Measurements from ENCODE around the gene ARSA.

ARSA gene

DNA sequence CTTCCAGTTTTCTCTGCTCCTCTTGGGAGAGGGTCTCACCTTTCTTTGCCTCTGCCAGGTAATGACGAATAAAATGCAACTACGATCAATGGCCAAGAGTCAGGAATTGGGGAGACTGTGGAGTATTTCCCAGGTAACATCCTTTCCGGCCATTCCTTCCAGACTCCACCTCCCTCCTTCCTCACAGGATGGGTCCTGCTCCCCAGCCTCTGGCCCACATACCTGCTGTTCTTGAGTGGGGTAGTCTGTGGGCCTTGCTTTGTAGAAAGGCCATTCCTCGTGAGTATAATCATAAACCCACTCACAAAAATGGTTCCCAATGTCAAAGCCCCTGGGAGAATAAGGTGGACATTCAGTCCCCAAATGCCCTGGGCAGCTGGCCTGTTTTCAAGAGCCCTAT lies 48.2 kb downstream of the ARSA start:
- peaks cover 24% of the 10 kb centered on the region for H3K4me1 ChIP-seq (ENCODE audit: control insufficient read depth, insufficient read depth, low read length, poor library complexity, severe bottlenecking)
- no peaks in the 10 kb centered on the region for H3K27me3 ChIP-seq (replicated peaks; ENCODE audit: control insufficient read depth, insufficient read depth, low read length, poor library complexity, severe bottlenecking)
- DNase-seq: no peak

DNA sequence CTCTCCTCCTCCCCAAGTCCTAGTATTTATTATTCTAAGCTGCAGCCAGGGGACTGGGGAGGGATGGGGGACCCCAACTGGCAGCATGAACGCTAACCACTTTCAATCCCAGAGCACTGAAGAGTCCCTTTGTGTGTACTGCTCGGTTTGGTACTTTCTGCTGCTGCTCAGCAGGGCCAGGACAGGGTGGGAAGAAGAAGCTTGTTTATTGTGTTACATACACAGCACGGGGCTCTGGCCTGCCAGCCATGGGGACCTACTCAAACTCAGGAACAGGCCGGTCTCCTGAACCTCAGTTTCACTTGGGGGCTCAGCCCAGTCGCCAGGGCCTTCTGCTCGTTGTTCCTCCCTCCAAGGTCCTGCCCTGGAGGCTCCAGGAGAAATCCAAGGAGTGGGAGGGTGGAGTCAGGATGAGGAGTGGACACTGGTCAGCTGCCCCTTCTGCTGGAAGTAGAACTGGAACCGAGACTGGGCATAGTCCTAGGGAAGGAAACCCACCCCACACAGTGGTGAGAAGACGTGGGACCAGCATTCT lies 49.1 kb downstream of the ARSA start:
- H3K4me1 ChIP-seq (ENCODE audit: control insufficient read depth, insufficient read depth, low read length, poor library complexity, severe bottlenecking): peaks cover 24% of the 10 kb centered on the region
- no peak for DNase-seq
- H3K9me3 ChIP-seq (ENCODE audit: control insufficient read depth, low read length): no peaks in the 10 kb centered on the region
- no peaks in the 10 kb centered on the region for H3K27me3 ChIP-seq (replicated peaks; ENCODE audit: control insufficient read depth, insufficient read depth, low read length, poor library complexity, severe bottlenecking)
- no peak overlapping the region for H3K27ac ChIP-seq (ENCODE audit: insufficient read depth, low read length, poor library complexity, severe bottlenecking)
- H3K4me3 ChIP-seq (ENCODE audit: insufficient read depth, low read depth, low read length, poor library complexity, severe bottlenecking): no peak overlapping the region
- H3K36me3 ChIP-seq (ENCODE audit: control insufficient read depth, insufficient read depth, low read length): peaks cover 11% of the 10 kb centered on the region

More for the DNA sequence above, 48.2 kb downstream of the ARSA start:
- no peak overlapping the region for H3K27ac ChIP-seq (ENCODE audit: insufficient read depth, low read length, poor library complexity, severe bottlenecking)
- H3K9me3 ChIP-seq (ENCODE audit: control insufficient read depth, low read length): no peaks in the 10 kb centered on the region
- H3K36me3 ChIP-seq (ENCODE audit: control insufficient read depth, insufficient read depth, low read length): peaks cover 11% of the 10 kb centered on the region
- H3K4me3 ChIP-seq (ENCODE audit: insufficient read depth, low read depth, low read length, poor library complexity, severe bottlenecking): no peak overlapping the region

DNA sequence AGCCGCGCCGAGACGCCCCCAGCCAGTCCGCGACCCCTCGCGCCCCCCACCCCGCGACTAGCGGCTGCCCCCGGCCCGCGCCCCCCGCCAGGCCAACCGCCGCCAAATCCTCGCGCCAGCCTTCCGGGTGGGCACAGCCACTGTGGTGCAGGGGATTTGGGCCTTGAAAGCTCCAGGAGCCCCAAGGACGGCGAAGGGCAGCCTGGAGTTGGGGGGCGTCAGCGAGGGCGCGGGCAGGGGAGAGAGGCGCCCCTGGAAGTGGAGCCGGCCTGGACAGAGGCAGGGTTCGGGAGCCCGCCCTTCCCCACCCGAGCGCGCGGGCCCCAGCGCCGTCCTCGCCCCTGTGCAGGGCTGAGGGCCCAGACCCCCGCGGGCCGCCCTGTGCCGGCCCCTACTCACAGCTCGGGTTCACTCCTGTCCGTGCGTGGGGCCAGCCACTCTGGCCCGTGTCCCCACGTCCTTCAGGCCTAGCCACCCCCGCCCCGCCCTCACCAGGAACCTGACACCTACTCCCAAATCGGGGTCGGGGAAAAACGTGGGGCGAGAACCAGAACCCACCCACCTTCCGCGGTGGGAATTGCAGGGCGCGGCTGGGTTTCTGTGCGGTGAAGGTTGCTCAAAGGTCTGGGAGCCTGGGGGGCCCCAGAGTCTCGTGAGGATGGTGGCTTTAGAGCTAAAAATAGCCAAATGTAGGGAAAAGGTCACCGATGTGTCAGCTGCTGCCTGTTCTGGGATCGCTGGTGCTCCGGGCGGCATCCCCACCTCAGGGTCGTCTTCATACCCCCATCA lies 49.8 kb downstream of the ARSA start, which contains the start of gene CPT1B:
Gene CPT1B (minus strand): TSS at position 441 of the 789 bp plus-strand sequence. CDS start 512 bp downstream, outside the sequence.
- peaks cover 18% of the 10 kb centered on the region for H3K4me1 ChIP-seq (ENCODE audit: control insufficient read depth, insufficient read depth, low read length, poor library complexity, severe bottlenecking)
- peaks cover 13% of the 10 kb centered on the region for H3K36me3 ChIP-seq (ENCODE audit: control insufficient read depth, insufficient read depth, low read length)
- H3K27me3 ChIP-seq (replicated peaks; ENCODE audit: control insufficient read depth, insufficient read depth, low read length, poor library complexity, severe bottlenecking): no peaks in the 10 kb centered on the region
- no peak within 1 kb of the TSS for H3K27ac ChIP-seq (ENCODE audit: insufficient read depth, low read length, poor library complexity, severe bottlenecking)
- no peak for DNase-seq
- no peak within 1 kb of the TSS for H3K4me3 ChIP-seq (ENCODE audit: insufficient read depth, low read depth, low read length, poor library complexity, severe bottlenecking)
- H3K9me3 ChIP-seq (ENCODE audit: control insufficient read depth, low read length): no peaks in the 10 kb centered on the region

DNA sequence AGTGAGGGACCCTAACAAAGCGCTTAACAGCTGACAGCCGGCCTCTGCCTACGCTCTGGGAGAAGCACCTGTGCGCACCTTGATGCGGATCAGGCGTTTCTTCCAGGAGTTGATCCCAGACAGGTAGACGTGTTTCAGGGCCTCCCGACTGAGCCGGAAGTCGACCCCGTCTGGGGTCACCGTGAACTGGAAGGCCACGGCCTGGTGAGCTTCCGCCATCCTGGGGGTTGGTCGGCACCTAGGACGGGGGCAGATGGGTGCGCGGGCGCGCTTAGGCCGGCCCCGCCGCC lies 50.3 kb downstream of the ARSA start:
- Histone ChIP-seq H3K9me3 (ENCODE audit: control insufficient read depth, low read length) (no peaks in the 10 kb centered on the region), H3K4me3 (ENCODE audit: insufficient read depth, low read depth, low read length, poor library complexity, severe bottlenecking) (no peak overlapping the region), H3K4me1 (ENCODE audit: control insufficient read depth, insufficient read depth, low read length, poor library complexity, severe bottlenecking) (peaks cover 17% of the 10 kb centered on the region), H3K27me3 (replicated peaks; ENCODE audit: control insufficient read depth, insufficient read depth, low read length, poor library complexity, severe bottlenecking) (no peaks in the 10 kb centered on the region), H3K36me3 (ENCODE audit: control insufficient read depth, insufficient read depth, low read length) (peaks cover 14% of the 10 kb centered on the region), H3K27ac (ENCODE audit: insufficient read depth, low read length, poor library complexity, severe bottlenecking) (no peak overlapping the region)
- no peak for DNase-seq

DNA sequence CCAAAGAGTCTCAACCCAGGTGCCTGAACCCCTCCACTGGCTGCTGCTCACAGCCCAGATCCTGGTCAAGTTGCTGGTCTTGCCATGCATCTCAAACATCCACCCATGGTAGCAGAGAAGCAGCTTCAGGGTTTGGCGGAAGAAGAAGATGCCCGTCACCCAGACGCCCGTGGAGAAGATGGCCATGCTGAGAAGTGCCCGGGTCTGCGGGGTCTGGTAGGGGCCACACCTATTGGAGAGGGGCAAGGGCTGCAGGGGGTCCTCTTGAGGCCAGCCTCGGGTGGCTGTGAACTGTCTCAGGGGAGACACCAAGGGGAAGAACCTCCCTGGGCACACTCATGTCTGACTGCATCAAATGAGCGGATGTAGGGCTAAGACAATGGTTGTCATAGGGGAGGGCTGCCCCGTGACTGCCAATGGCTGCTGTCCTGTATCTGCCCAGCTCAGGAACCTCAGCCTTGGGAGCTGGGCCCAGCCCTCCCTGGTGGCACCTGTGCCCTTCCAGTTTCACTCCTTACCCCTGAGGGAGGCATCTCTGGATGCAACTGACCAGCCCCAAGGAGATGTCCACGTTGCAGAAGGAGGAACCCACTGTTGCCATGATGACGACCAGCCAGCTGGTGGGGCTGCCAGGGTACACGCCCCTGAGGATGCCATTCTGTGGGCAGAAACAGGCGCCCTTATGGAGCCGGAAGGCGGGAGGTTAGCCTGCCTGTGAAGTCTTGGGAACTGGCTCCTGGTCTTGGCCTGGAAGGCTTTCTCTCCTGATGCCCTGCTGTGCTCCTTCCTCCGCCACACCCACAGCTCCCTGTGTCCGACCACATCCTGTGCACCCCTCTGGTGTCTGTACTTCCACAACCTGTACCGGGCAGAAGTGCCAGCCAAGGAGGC lies 50.9 kb downstream of the ARSA start:
- Histone ChIP-seq H3K27ac (ENCODE audit: insufficient read depth, low read length, poor library complexity, severe bottlenecking) (no peak overlapping the region), H3K4me1 (ENCODE audit: control insufficient read depth, insufficient read depth, low read length, poor library complexity, severe bottlenecking) (peaks cover 16% of the 10 kb centered on the region), H3K4me3 (ENCODE audit: insufficient read depth, low read depth, low read length, poor library complexity, severe bottlenecking) (no peak overlapping the region), H3K27me3 (replicated peaks; ENCODE audit: control insufficient read depth, insufficient read depth, low read length, poor library complexity, severe bottlenecking) (no peaks in the 10 kb centered on the region), H3K9me3 (ENCODE audit: control insufficient read depth, low read length) (no peaks in the 10 kb centered on the region), H3K36me3 (ENCODE audit: control insufficient read depth, insufficient read depth, low read length) (peaks cover 14% of the 10 kb centered on the region)
- no peak for DNase-seq

DNA sequence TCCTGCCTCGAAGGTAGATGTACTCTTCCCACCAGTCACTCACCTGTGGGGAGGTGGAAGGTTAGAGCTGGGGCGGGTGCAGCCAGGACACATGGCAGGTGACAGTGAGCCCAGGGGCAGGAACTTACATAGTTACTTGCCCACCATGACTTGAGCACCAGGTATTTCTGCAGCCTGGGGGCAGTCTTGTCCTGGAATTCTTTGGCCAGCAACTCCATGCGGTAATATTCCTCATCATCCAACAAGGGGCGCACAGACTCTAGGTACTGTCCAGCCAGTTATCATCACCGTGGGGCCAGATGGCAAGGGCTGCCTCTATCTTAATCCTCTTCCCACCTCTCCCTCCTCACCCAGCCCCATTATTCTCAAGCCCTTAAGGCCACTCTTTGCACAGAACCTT lies 51.9 kb downstream of the ARSA start:
- Histone ChIP-seq H3K9me3 (ENCODE audit: control insufficient read depth, low read length) (no peaks in the 10 kb centered on the region), H3K4me3 (ENCODE audit: insufficient read depth, low read depth, low read length, poor library complexity, severe bottlenecking) (no peak overlapping the region), H3K27ac (ENCODE audit: insufficient read depth, low read length, poor library complexity, severe bottlenecking) (no peak overlapping the region), H3K4me1 (ENCODE audit: control insufficient read depth, insufficient read depth, low read length, poor library complexity, severe bottlenecking) (peaks cover 6% of the 10 kb centered on the region), H3K36me3 (ENCODE audit: control insufficient read depth, insufficient read depth, low read length) (peaks cover 23% of the 10 kb centered on the region), H3K27me3 (replicated peaks; ENCODE audit: control insufficient read depth, insufficient read depth, low read length, poor library complexity, severe bottlenecking) (no peaks in the 10 kb centered on the region)
- DNase-seq: no peak

DNA sequence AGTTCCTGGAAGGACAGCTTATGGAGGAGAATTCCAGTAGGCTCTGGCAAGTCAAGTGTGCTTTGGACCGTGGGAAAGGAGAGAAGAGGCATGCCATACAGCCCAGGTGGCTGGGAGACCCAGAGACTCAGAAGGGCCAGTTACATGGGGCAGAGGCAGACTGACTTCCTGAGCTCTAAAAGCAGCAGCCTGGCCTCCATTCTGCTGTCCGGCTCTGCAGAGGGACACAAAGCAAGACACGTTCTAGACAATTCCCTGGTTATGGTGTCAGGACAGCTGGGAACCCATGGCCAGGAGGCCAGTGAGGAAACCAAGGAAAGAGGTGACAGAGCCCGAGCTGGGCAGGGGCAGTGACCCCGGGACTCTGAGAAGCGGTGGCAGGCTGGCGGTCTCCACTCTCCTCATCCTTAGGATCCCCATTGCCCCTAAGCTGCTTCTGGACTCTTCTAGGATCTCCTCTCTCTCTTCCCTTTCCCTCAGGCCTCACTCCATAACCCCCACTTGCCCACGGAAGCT lies 52.5 kb downstream of the ARSA start:
- Histone ChIP-seq H3K9me3 (ENCODE audit: control insufficient read depth, low read length) (no peaks in the 10 kb centered on the region), H3K4me3 (ENCODE audit: insufficient read depth, low read depth, low read length, poor library complexity, severe bottlenecking) (no peak overlapping the region), H3K36me3 (ENCODE audit: control insufficient read depth, insufficient read depth, low read length) (peaks cover 29% of the 10 kb centered on the region), H3K27me3 (replicated peaks; ENCODE audit: control insufficient read depth, insufficient read depth, low read length, poor library complexity, severe bottlenecking) (no peaks in the 10 kb centered on the region), H3K4me1 (ENCODE audit: control insufficient read depth, insufficient read depth, low read length, poor library complexity, severe bottlenecking) (peaks cover 4% of the 10 kb centered on the region), H3K27ac (ENCODE audit: insufficient read depth, low read length, poor library complexity, severe bottlenecking) (no peak overlapping the region)
- no peak for DNase-seq
